HG03045 (cell line): ENCODE measurements around the gene PRR5.

Experiments used
- ATAC-seq: cut with Tn5 transposase; IDR thresholded peaks from one replicate; pipeline ENCODE4 v1.9.1; 2021; ENCODE audit warnings: mild to moderate bottlenecking, moderate library complexity; ENCODE audit not compliant: unreplicated experiment

PRR5 gene

GRCh38 chr22:44752285-44753188, 50.5 kb downstream of the PRR5 start, which contains the start of gene ARHGAP8:
Gene ARHGAP8 (plus strand): TSS chr22:44752575. CDS start chr22:44786528, 33,953 bp downstream.
- ATAC-seq, result no peak

- ATAC-seq, result no peak
These were observed 51.4 kb downstream of the PRR5 start for GRCh38 chr22:44753189-44754042.

DNA sequence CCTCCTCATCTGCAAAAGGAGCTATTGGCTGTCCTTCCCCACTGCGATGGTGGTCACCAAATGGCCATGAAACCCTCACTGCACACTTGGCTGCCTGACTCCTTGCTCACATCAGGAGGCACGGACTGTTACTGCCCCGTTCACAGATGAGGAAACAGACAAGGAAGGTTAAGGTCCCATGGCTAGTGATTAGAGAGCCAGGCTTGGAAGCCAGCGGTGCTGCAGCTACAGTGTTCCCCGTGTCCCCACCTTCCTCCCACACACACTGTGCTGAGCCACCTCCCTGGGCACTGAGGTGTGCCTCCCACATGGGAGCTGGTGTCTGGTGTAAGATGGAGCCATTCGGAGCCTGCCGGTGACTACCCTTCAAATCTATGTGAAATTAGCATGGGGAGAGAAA, 53.0 kb downstream of the PRR5 start:
- no peak for ATAC-seq

DNA sequence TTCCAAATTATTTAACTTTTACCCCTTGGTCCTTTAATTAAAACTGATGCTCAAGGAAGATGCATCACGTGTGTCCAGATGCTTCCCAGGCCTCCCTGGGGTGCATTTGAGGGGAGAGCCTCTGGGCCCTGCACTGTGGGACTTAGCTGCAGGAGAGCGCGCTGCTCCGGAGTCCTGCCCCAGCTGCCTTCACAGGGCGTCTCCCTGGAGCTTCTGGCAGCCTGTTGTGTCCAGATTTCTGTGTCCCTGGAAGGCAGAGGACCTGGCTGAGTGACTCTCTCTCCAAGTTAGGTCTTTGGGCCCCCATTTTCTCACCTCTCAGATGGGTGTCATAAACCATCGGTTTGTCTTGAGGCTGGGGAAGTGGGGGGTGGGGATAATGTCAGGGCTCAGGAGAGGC, 53.4 kb downstream of the PRR5 start:
- no peak for ATAC-seq

DNA sequence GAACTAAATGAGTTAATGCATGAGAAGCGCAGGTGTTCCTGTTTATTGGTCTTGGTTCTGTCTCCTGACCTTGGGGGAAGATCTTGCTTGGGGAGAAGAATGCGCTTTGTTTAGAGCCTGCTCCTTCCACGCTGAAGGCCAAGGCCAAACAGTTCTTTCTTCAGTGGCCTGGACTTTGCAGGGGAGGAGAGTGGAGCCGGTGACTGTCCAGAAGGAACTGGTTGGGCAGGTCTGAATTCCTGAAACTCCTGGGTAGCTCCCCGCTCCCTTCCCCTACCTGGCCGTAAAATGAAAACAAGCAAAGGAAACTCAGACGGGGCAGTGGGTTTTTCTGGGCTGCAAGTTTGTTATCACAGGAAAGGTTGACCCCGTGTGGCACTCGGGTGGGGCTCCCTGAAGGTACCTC, 54.0 kb downstream of the PRR5 start:
- ATAC-seq, result no peak

DNA sequence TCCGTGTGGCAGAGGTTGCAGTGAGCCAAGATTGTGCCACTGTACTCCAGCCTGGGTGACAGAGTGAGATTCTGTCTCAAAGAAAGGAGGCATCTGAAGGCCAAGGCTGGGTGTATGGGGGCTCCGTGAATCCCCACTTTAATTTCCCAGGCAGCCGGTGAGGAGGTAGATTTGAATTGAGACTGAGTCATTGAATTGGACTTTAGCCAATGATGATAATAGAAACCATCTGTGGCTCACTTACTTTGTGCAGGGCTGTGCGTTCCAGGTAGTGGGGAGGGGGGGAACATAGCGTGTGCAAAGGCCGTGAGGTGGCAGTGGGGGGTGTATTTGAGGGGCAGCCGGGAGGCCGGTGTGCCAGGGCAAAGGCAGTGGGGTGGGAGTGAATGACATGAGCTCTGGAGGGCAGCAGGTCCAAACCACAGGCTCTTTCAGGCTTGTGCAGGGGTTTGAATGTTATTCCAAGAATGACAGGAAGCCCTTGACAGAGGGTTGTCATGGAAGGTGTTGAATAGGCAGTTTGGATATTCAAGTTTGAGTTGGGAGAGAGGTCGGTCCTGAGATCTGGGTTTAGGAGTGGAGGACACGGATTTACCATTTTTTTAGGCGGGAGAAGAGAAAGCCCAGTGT, 56.5 kb downstream of the PRR5 start:
- ATAC-seq, result no peak

GRCh38 chr22:44759001-44759400, 57.0 kb downstream of the PRR5 start:
- ATAC-seq, result no peak

DNA sequence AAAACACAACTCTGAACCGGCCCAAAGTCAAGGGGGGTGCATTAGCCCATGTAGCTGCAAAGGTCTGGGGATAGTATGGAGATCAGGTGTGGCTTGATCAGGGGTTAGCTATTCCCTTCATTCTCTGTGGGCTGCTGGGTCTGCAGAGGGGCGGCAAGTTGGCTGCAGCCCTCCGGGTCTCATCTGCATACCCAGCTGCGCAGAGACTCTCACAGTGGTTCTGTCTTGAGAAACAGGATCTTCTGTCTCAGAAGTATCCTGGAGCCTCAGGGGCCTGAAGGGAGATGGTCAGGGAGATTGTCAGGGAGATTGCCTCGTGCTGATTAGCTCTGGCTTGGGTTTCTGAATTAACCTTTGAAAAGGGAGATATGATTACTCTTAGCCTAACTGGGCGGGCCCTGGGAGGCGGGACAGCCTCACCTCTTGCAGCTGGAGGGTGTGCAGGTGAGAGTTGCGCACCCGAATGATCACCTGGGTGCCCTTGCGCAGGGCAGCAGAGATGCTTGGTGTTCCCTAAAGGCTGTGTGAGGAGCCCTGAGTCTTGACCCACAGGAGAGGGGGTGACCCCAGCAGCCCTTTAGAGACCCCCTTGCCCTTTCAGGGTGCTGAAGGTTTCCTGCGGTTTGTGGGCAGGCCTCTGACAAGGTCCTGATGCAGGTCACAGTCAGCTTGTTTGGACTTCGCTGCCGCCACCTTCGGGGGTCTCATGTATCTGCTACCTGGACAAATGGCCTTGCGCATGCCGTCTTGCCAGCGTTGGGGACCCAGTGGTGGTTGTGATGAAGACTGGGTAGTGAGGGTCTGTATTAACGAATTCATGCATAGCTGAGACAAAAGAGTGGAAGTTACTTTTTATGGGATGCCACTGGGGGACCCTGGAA, 57.7 kb downstream of the PRR5 start:
- no peak for ATAC-seq

- no peak for ATAC-seq
These were observed 58.5 kb downstream of the PRR5 start for GRCh38 chr22:44760476-44760875.

DNA sequence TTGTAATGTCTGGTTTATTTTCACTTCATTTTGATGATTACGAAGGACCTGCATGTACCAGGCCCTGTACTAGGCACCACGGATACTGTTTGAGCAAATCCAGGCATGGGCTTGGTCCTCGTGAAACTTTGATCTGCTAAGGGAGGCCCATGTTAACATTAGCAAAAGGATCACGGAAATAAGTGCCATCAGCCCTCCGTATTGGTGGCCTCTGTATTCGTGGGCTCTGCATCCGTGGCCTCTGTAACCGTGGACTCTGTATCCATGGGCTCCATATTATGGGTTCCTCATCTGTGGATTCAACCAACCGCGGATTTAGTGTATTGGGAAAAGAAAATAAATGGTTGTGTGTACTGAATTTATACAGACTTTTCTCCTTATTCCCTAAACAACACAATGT, 59.0 kb downstream of the PRR5 start:
- ATAC-seq, result no peak

GRCh38 chr22:44764373-44764772, 62.4 kb downstream of the PRR5 start:
- no peak for ATAC-seq

DNA sequence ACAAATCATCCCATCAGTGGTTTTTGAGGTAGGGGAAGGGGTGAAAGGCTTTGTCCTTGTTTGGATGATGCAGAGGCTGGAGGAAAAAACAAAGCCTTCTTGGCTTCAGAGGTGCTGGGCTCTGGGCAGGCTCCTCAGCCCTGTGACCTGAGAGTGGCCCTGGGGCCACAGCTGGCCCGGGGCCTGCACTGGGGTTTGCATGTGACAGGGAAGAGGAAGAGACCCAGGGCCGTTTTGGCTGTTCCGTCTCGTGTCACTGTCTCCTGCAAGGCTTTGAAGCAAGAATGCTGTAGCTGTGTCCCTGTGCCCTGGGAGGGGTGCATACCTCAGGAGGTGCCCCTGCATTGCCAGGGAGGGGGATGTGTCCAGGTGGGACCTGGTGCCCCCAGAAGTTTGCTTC, 63.0 kb downstream of the PRR5 start:
- no peak for ATAC-seq

- no peak for ATAC-seq
These were observed 63.7 kb downstream of the PRR5 start for GRCh38 chr22:44765571-44766285.

DNA sequence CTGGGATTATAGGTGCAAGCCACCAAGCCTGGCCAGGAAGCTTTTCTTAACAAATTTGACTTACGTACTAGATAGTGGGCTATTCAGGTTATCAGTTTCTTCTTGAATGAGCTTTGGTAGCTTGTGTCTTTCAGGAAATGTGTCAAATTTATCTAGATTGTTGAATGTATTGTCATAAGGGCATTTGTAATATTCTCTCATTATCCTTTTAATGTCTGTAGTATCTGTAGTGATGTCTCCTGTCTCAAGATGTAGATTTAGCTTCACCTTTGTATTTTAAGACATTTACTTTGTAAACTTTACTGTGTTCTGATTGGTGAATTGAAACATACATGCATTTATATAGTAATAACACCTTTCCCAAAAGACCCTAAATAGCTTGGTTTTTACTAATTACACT, 71.1 kb downstream of the PRR5 start:
- no peak for ATAC-seq

DNA sequence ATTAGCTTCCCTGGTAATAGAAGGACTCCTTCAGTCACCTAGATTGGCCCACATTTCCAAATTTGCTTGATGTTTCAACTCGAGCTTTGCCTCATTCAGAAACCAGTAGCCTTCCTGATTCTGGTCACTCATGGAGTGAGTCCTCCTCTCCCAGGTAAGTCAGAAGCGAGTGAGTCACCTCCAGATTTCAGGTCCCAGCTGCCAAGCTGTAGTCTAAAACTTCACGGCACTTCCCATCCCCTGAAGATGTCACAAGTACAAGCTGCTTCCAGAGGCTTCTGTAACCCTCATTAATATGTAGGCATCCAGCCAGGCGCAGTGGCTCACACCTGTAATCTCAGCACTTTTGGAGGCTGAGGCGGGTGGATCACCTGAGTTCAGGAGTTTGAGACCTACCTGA, 73.9 kb downstream of the PRR5 start:
- ATAC-seq, result no peak

- ATAC-seq, result no peak
These were observed 74.8 kb downstream of the PRR5 start for GRCh38 chr22:44776605-44777363.

- ATAC-seq, result no peak
These were observed 75.4 kb downstream of the PRR5 start for GRCh38 chr22:44777364-44777755.

DNA sequence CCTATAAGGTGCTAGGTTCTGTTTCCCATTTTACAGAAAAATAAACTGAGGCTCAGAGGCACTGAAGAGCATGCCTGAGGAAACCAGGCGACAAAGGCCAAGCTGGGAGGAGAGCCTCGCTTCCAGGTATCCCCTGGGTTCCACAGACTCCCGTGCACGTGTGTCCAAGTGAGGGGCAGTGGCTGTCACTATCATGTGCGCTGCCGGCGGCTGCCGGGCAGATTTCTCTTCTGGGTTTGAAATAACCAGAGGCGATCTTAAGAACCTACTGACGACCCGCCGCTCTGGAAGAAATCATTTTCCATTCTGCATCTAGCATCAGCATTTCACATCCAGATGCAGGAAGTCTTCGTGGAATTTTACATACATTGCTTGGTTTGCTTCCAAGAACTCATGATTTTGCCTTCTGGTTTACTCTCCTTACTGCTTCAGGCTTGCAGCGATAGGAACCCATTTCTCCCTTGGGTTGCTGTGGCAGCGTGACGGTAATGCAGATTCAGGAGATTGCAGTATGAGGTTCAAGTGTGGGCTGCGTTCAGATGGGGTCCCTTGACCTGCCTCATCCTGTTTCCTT, 79.0 kb downstream of the PRR5 start:
- no peak for ATAC-seq
